Measurements from ENCODE around the gene MEPCE. TPM values are rescaled to one million over a fixed set of nuclear protein-coding genes. Genes with fewer than 3 reads are reported as not detected.

The MEPCE gene
- total RNA-seq, 1 experiment from 2014 or later: 85.9 TPM

- H3K27ac ChIP-seq (ENCODE audit: low read depth, low read length, poor library complexity, severe bottlenecking): no peak within 1 kb of the TSS
- no peak for DNase-seq (ENCODE audit: low spot score)
- H3K36me3 ChIP-seq (ENCODE audit: insufficient read depth, low read length, poor library complexity, severe bottlenecking): peaks cover 6% of the 10 kb centered on the region
- no peak within 1 kb of the TSS for H3K4me3 ChIP-seq (ENCODE audit: low read depth, low read length, poor library complexity, severe bottlenecking)
- H3K9me3 ChIP-seq (ENCODE audit: low read depth, low read length, poor library complexity, severe bottlenecking): no peaks in the 10 kb centered on the region
- H3K4me1 ChIP-seq (ENCODE audit: insufficient read depth, low read length, poor library complexity, severe bottlenecking): peaks cover 8% of the 10 kb centered on the region
- TF ChIP-seq EZH2 (IDR thresholded peaks at IDR 0.05; ENCODE audit: borderline replicate concordance, low read depth, low read length, poor library complexity, severe bottlenecking) (no peak), CTCF (conservative IDR thresholded peaks at IDR 0.05; ENCODE audit: low read depth, low read length) (no peak)
- intact Hi-C loops (cut with micrococcal nuclease; ENCODE audit: unreplicated experiment): no loop called here
- CTCF ChIA-PET: no interaction called here
- H3K27me3 ChIP-seq (replicated peaks; ENCODE audit: insufficient read depth, low read depth, low read length, poor library complexity): no peaks in the 10 kb centered on the region
- POLR2A ChIA-PET (ENCODE audit: low non-redundant PET): no interaction called here
- no TSS peak for BruUV-seq (replicated peaks)
These were observed 34.6 kb downstream of the MEPCE start, which contains the start of gene SPACDR for GRCh38 chr7:100464210-100464660. Gene SPACDR (minus strand): TSS chr7:100464260. CDS start chr7:100464025, 235 bp downstream.

GRCh38 chr7:100464791-100465190, 35.2 kb downstream of the MEPCE start:
- intact Hi-C loops (cut with micrococcal nuclease; ENCODE audit: unreplicated experiment): no loop called here
- Histone ChIP-seq H3K9me3 (ENCODE audit: low read depth, low read length, poor library complexity, severe bottlenecking) (no peaks in the 10 kb centered on the region), H3K36me3 (ENCODE audit: insufficient read depth, low read length, poor library complexity, severe bottlenecking) (peaks cover 6% of the 10 kb centered on the region), H3K27ac (ENCODE audit: low read depth, low read length, poor library complexity, severe bottlenecking) (no peak overlapping the region), H3K4me1 (ENCODE audit: insufficient read depth, low read length, poor library complexity, severe bottlenecking) (peaks cover 11% of the 10 kb centered on the region), H3K4me3 (ENCODE audit: low read depth, low read length, poor library complexity, severe bottlenecking) (no peak overlapping the region), H3K27me3 (replicated peaks; ENCODE audit: insufficient read depth, low read depth, low read length, poor library complexity) (no peaks in the 10 kb centered on the region)
- BruUV-seq (replicated peaks): no TSS peak
- ChIA-PET CTCF (interaction anchor here (0.6 kb wide), 1 partner anchor 472 kb away, joined by 8 read pairs; no protein-coding TSS in a partner anchor), POLR2A (ENCODE audit: low non-redundant PET) (no interaction called here)
- no peak for DNase-seq (ENCODE audit: low spot score)
- no peak for TF ChIP-seq CTCF (conservative IDR thresholded peaks at IDR 0.05; ENCODE audit: low read depth, low read length)

- no peak for DNase-seq (ENCODE audit: low spot score)
- no peak overlapping the region for H3K4me3 ChIP-seq (ENCODE audit: low read depth, low read length, poor library complexity, severe bottlenecking)
- H3K9me3 ChIP-seq (ENCODE audit: low read depth, low read length, poor library complexity, severe bottlenecking): no peaks in the 10 kb centered on the region
- BruUV-seq (replicated peaks): no TSS peak
- CTCF ChIA-PET: interaction anchor here (0.6 to 1.4 kb wide), 9 partner anchors 10 to 472 kb away, joined by 3 to 24 read pairs (median 5); partner anchors contain the start of genes FBXO24 and LRCH4
- peaks cover 6% of the 10 kb centered on the region for H3K36me3 ChIP-seq (ENCODE audit: insufficient read depth, low read length, poor library complexity, severe bottlenecking)
- no peaks in the 10 kb centered on the region for H3K27me3 ChIP-seq (replicated peaks; ENCODE audit: insufficient read depth, low read depth, low read length, poor library complexity)
- POLR2A ChIA-PET (ENCODE audit: low non-redundant PET): no interaction called here
- H3K27ac ChIP-seq (ENCODE audit: low read depth, low read length, poor library complexity, severe bottlenecking): no peak overlapping the region
- TF ChIP-seq CTCF (conservative IDR thresholded peaks at IDR 0.05; ENCODE audit: low read depth, low read length): no peak
- no peak for TF ChIP-seq EZH2 (IDR thresholded peaks at IDR 0.05; ENCODE audit: borderline replicate concordance, low read depth, low read length, poor library complexity, severe bottlenecking)
- peaks cover 11% of the 10 kb centered on the region for H3K4me1 ChIP-seq (ENCODE audit: insufficient read depth, low read length, poor library complexity, severe bottlenecking)
- intact Hi-C loops (cut with micrococcal nuclease; ENCODE audit: unreplicated experiment): no loop called here
These were observed 35.7 kb downstream of the MEPCE start for GRCh38 chr7:100465299-100465698.
